Dermis microvascular lymphatic vessel endothelial cell (primary cell): ENCODE data around the gene SAT2. TPM values are rescaled to one million over a fixed set of nuclear protein-coding genes. Genes with fewer than 3 reads are reported as not detected.

Experiments used
- DNase-seq, 2 donors: peaks; one replicate each; pipeline versions ENCODE4 v3.0.0 to v3.0.0-alpha.2; 2010; ENCODE audit warnings: low read depth in 2 of 2
- total RNA-seq: library from RNA; depleted of rRNA; stranded (reverse); fragments of >200 nt; gene quantifications from 2 replicates; pipeline ENCODE4 v1.2.1, GENCODE V29; 2014

Gene SAT2
- total RNA-seq, 1 donor from 2014 or later: 27.6 TPM

GRCh38 chr17:7576432-7576937 is 51.1 kb downstream of the SAT2 start:
- DNase-seq: no peak

Other genes starting within 250 kb of the SAT2 start
- 2.1 and 2.3 TPM in 2 replicates for gene TNK1, start 246.7 kb downstream of the SAT2 start, total RNA-seq
- gene PLSCR3, start 233.3 kb downstream of the SAT2 start, total RNA-seq: 13.5 and 34.0 TPM in 2 replicates
- 127 and 212 TPM in 2 replicates for gene TMEM256, start 223.7 kb downstream of the SAT2 start, total RNA-seq
- gene NLGN2, start 220.0 kb downstream of the SAT2 start, total RNA-seq: 1.4 and 3.0 TPM in 2 replicates
- not detected in 2 replicates for gene SPEM1, start 207.5 kb downstream of the SAT2 start, total RNA-seq
- not detected in 2 replicates for gene SPEM2, start 202.2 kb downstream of the SAT2 start, total RNA-seq
- not detected in 2 replicates for gene SPEM3, start 199.0 kb downstream of the SAT2 start, total RNA-seq
- 6.8 and 10.1 TPM in 2 replicates for gene TMEM102, start 192.4 kb downstream of the SAT2 start, total RNA-seq
- gene FGF11, start 188.3 kb downstream of the SAT2 start, total RNA-seq: 0.13 and 0.38 TPM in 2 replicates
- 7.2 and 10.0 TPM in 2 replicates for gene CHRNB1, start 182.8 kb downstream of the SAT2 start, total RNA-seq
- gene ZBTB4, start 148.2 kb downstream of the SAT2 start, total RNA-seq: 6.7 and 11.3 TPM in 2 replicates
- gene SLC35G6, start 146.4 kb downstream of the SAT2 start, total RNA-seq: not detected in 2 replicates
- gene POLR2A, start 143.5 kb downstream of the SAT2 start, total RNA-seq: 56.5 and 87.0 TPM in 2 replicates
- 4.7 and 9.4 TPM in 2 replicates for gene TNFSF12, start 78.8 kb downstream of the SAT2 start, total RNA-seq
- 0.25 and 0.26 TPM in 2 replicates for gene TNFSF13, start 69.1 kb downstream of the SAT2 start, total RNA-seq
- 61.2 and 74.1 TPM in 2 replicates for gene SENP3, start 65.9 kb downstream of the SAT2 start, total RNA-seq
- gene CD68, start 48.2 kb downstream of the SAT2 start, total RNA-seq: 0.77 and 1.5 TPM in 2 replicates
- gene MPDU1, start 44.0 kb downstream of the SAT2 start, total RNA-seq: 70.0 and 98.1 TPM in 2 replicates
- 0.13 TPM in 2 replicates for gene SOX15, start 37.7 kb downstream of the SAT2 start, total RNA-seq
- 29.4 and 35.4 TPM in 2 replicates for gene FXR2, start 12.9 kb downstream of the SAT2 start, total RNA-seq
- gene SHBG, start 2.3 kb upstream of the SAT2 start, total RNA-seq: 0.13 TPM in 1 of 2 replicates, not detected in the other
- gene ATP1B2, start 23.1 kb upstream of the SAT2 start, total RNA-seq: not detected in 2 replicates
- gene TP53, start 59.7 kb upstream of the SAT2 start, total RNA-seq: 44.0 and 51.2 TPM in 2 replicates
- 6.9 and 7.0 TPM in 2 replicates for gene WRAP53, start 60.7 kb upstream of the SAT2 start, total RNA-seq
- gene EFNB3, start 77.4 kb upstream of the SAT2 start, total RNA-seq: 0.13 and 1.1 TPM in 2 replicates
- under 0.01 and 0.25 TPM in 2 replicates for gene DNAH2, start 89.9 kb upstream of the SAT2 start, total RNA-seq
- 1.0 and 3.5 TPM in 2 replicates for gene KDM6B, start 206.4 kb upstream of the SAT2 start, total RNA-seq
- gene TMEM88, start 227.2 kb upstream of the SAT2 start, total RNA-seq: 11.6 and 17.2 TPM in 2 replicates
- 84.6 and 171 TPM in 2 replicates for gene NAA38, start 229.7 kb upstream of the SAT2 start, total RNA-seq
- gene CYB5D1, start 230.2 kb upstream of the SAT2 start, total RNA-seq: 5.6 and 6.0 TPM in 2 replicates